ENCODE data around the gene SIGLEC7.

SIGLEC7 gene

DNA sequence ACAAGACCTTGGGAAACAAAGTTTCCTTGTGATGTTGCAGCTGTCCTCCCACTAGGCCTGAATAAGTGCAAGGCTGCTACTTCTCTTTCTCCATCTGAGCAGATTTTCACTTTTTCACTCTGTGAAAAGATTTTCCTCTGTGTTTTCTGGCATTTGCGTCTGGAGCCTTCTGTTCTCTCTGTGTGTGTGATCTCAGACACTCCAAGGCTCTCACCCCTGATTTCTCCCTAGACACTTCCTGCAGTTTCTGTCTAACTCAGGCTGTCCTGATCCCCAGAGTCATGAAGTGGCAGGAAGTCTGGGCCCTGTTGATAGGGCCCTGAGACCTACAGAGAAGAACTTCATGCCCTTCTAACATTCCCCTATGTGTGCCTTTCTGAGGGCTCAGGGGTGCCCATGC lies 37.2 kb downstream of the SIGLEC7 start:
- no peak for DNase-seq

DNA sequence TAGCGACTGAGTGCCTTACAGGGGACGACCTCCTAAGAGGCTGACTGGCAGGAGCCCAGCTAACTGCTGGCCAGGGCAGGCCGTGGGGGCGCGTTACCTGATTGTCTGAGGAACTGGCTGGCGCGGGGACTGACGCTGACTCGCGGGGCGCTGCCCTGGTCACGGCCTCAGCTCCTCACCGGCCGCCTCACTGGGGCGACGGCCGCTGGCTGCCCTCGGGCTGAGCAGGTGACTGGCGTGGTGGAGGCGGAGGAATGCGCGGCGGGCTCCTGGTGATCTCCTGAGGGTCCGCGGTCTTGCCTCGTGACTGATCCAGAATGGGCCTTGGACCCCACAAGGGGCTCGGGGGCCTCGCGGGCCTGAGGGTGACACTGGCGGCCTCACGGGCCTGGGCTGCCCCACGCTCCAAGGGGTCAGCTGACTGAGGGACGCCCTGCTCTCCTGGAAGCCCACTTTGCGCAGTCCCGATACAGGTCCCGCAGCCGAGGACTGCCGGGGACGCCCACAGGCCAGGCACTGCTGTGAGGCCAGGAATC lies 39.3 kb downstream of the SIGLEC7 start:
- no peak for DNase-seq

DNA sequence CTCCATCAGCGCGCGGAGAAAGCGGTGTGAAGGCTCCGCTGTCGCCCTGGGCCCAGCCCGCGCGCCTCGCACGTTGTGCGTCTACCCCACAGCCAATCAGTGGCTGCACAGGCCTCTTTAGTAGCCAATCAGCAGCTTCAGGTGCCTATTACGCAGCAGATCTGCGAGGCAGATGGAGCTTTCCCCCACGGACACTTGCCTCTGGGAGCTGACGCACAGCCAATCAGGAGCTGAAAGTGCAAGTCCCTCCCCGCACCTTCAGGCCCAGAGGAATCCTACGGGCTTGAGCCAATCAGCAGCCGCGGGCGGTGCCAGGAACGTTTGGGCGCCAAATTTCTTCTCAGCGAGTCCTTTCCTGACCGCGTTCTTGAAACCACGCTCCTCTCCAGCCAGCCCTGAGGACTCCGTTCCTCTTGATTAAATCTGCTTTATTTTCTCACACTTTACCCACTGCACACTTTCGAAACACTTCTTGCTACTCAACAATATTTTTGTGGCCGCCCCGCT lies 39.9 kb downstream of the SIGLEC7 start:
- DNase-seq: no peak

DNA sequence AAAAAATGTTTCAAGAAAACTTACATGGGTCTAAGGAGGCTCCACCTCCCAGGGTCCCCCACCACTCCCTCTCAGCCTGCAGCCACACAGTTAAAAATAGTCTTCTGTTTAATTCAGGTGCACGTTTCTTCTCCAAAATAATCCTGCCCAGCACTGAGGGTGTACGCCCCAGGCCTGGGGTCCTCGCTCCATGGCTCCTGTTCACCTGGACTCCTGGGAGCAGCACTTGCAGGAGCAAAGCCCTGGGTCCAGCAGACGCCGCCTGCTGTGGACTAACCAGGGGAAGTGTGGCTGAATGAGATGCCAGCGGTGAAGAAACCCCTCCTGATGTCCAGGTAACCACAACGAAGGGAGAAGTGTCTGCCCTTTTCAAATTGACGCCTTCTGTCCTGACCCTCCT lies 41.5 kb downstream of the SIGLEC7 start:
- DNase-seq: no peak

DNA sequence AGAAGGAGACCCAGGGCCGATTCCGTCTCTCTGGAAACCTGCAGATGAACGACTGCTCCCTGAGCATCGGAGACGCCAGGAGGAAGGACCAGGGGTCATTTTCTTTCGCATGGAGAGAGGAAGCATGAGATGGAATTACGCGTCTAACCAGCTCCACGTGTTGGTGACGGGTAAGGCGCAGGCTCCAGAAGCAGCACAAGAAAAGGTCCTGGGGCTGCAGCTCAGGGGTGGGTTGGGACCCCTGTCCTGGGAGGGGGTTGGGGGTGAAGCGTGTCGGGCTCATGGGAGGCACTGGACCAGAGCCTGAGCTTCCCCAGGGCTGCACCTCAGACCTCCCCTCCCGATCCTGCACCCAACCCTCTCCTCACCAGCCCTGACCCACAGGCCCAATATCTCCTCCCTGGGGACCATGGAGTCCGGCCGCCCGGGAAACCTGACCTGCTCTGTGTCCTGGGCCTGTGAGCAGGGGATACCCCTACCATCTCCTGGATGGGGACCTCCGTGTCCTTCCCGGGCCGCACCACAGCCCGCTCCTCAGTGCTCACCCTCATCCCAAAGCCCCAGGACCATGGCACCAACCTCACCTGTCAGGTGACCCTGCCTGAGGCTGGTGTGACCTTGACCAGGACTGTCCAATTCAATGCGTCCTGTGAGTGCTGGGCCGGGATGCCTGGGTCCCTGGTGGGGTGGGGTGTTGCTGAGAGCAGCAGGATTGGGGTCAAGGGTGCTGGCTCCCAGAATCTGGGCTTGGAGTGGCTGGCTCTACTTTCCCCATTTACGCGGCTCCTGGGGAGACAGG lies 43.2 kb downstream of the SIGLEC7 start:
- DNase-seq: no peak

DNA sequence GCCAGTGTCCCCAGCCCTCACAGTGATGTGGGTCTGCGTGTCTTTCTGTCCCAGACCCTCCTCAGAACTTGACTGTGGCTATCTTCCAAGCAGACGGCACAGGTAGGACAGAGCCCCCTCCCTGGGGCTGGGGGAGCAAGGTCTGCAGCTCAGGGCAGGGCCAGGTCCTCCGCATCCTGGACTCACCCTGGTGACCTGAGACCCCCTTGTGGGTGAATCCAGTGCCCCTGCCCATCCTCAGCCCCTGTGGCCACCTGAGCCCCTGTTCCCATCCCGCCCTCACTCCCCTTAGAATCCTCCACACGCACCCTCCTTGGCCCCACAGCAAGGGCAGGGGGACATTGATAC lies 43.7 kb downstream of the SIGLEC7 start:
- DNase-seq: no peak

DNA sequence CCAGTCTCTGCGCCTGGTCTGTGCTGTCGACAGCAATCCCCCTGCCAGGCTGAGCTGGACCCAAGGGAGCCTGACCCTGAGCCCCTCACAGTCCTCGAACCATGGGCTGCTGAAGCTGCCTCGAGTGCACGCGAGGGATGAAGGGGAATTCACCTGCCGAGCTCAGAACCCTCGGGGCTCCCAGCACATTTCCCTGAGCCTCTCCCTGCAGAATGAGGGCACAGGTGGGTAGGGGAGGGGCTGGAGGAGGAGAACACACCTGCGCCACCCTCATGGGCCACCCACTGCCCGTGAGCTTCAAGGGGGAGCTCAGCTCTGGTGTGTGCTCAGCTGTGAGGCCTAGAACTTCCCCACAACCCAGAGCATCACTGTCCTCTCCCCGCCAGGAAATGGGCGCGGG lies 44.2 kb downstream of the SIGLEC7 start:
- DNase-seq: no peak

DNA sequence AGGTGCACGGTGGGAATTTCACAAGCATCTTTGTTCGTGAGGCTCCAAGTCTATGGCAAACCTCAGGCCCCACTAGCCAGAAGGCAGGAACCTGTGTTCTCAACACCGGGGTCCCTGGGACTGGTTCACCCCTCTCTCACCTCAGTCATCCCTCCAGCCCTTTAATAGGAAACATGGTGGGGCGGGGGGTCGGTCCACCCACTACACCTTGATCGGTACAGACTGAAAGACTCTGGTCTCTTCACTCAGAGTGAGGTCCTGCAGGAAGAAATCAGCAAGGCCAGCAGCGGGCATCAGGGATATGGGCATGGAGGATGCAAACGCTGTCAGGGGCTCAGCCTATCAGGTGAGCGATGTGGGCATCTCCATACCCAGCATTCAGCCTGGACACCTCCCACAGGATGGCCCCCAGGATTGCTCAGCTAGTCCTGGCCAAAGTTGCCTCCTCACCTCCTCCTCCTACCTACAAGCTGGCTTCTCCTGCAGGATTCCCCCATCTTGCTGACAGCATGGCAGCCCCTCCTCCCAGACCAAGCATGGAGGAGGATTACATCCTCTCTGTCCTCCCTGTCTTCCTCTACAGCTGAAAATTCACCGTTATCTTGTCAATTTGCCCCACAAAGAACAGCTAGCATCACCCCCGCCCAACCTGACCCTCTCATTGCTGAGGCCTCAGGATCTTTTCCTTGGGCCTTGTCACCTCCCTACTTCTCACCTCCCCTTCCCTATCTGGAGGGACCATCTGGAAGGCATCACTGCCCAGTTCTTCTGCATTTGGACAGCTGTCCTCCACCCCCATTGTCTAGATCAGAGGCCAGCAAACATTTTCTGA lies 45.5 kb downstream of the SIGLEC7 start:
- no peak for DNase-seq

DNA sequence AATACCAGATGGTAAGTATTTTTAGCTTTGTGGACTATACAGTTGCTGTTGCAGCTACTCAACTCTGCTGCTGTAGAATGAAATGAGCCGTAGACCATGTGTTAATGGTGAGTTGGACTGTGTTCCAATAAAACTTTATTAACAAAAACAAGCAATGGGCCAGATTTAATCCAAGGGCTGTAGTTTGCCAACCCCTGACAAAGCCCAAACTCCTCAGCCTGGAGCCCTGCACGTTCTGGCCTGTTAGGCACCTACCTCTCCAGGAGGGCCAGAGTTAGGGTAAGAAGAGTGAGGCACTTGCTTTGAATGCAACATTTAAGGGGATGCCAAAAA lies 46.1 kb downstream of the SIGLEC7 start:
- DNase-seq: no peak

DNA sequence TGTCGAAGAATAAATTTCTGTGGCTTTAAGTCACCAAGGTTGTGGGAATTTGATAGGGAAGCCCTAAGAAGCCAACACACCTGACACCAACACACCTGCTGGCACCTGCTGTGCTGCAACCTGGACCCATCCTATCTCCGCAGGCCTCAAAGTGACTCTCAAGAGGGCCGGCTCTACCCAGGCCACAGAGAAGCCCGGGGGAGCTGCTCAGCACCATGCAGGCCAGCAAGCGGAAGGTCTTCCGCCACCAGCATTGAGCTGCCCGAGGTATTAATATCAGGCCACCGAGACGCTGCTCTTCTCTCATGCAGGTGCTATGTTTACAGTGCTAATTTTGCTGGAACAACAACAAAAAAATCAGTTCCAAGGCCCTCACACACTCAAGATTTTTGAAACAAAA lies 50.6 kb downstream of the SIGLEC7 start:
- no peak for DNase-seq

DNA sequence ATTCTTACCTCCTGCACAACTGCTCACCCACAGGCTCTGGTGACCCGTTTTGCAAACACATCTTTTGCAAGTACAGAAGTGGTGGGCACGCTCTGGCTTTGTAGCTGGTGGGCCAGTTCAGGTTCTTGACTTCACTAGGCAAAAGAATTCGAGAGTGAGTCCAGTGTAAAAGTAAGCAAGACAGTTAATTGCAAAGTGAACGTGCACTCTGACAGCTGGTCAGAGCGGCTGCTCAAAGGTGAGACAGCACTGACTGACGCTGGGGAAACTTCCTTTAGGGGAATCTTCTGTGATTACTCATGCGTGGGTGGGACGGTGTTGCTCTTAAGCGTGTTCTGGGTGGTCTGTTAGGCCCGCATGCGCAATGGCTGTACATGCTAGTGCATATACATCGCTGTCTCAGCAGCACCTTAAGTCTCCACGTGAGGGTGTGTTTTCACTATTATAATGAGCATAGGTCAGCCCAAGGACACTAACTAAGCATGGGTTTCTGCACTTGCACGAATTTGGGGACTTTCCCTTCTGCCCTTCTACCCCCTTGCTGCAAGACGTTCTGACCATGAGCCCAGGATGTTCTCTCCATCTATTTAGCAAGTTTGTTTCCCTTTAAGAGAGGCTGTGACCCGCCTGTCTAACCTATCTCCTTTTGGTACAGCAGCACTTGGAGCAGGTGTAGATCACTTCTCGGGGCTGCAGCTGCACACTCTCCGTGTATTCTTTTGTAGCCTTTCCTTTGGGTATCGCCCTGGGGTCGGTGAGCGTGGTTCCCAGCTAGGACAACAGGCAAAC lies 52.6 kb downstream of the SIGLEC7 start:
- DNase-seq: no peak

DNA sequence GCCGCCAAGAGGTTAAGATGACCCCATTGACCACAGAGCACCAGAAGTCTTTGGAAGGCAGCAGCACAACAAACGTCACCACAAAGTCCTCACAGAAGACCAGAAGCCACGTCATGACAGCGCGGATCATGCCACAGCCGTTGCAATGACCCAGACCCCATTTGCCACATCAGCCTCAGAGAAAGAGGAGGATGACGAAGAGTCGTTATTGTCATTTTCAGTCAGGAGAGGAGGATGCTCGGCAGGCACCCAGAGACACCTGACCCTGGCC lies 53.1 kb downstream of the SIGLEC7 start:
- no peak for DNase-seq

DNA sequence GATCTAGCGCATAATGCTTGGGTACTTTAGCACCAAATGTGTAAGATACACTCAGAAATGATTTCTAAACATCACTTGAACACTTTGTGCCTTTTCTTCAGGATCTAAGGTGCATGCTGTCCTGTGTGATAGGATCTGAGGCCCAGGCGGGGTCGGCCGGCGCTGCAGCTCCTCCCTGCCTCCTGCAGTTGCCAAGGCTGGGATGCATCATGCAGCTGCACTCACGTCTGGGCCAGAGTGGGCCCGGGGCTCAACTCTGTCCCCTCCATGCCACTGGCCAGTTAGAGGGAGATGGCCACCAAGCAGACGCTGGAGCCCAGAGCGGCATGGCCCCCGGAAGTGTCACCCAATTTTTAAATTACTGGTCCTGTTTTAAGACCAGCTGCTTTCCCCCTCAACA lies 53.5 kb downstream of the SIGLEC7 start:
- no peak for DNase-seq

DNA sequence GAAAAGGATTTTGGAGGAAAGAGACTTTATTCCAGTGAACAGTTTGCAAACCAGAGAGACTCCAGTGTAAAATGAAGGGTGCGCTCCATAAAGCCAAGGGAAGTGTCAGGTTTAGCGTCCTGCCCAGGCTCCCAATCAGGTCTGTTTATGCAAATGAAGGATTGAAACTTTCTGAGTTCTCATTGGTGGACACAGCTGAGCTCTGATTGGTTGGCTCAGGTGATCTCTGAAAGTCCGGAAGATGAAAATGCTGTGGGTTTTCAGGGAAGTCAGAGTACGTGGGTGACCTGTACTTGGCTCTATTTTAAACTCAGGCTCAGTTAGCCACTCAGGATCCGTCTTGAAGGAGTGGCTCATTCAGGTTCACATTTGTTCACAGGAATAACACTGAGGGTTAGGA lies 54.1 kb downstream of the SIGLEC7 start:
- no peak for DNase-seq

DNA sequence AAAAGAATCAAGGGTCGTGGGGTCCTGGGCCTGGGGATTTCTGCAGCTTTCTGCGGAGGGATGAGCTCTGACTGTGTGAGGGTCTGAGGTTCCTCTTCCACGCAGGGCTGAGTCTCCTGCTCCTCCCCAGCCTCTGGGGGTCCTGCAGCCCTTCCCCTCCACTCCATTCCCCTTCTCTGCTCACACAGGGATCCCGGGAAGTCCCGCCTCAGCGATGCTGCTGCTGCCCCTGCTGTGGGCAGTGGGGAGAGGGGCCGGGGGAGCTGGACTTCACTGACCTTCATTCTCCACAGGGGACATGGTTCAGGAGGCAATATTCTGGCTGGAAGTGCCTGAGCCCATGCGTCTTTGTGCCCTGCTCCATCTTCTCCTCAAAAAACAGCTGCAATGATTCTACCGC lies 56.5 kb downstream of the SIGLEC7 start:
- DNase-seq: no peak

DNA sequence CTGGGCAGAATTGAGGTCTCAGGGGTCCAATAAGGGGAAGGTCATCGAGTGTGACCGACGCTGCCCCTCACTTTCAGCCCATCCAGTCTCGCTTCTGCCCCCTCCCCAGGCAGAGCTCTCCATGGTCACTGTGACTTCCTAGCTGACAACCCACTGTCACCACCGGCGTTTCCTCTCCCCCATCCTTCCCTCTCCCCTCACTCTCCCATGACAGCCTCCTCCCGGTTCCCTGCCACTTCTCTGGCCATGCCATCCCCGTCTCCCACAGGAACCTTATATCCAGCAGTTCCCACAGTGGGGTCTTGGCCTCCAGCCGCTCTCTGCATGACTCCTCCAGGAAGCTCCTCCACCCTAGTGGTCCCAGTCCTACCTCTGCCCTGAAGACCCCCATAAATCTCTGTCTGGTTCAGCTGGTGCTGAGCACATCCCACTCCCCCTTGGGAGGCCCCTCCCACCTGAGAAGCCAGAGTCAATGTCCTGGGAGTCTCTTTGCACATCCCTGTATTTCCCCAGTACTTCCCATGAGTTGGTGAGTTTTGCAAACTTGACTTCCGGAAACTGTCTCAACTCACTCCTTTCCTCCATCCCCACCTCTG lies 58.1 kb downstream of the SIGLEC7 start:
- no peak for DNase-seq

DNA sequence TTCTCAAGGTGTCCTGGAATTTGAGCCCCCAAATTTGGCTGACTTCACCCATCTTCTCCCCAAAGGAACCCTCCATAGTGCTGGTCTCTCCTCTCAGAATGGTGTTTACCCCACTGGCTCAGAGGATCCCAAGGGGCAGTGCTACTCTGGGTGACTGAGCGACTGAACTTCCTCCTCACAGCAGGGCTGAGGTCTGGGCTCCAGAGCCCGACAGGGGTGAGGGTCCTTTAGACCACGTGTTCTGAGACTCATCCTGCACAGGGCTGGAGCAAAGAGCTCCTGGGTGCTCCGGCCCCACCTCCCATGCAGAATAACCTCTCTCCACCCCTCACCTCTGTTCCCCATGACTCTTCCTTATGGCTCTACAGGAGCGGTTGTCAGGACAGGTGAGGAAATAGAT lies 59.6 kb downstream of the SIGLEC7 start:
- DNase-seq: no peak
